HG03039 (cell line): ENCODE results near the gene ZBP1.

ENCODE experiments used
- ATAC-seq: cut with Tn5 transposase; IDR thresholded peaks from one replicate; pipeline ENCODE4 v1.9.1; 2021; ENCODE audit warnings: mild to moderate bottlenecking, moderate library complexity; ENCODE audit not compliant: unreplicated experiment

The ZBP1 gene, protein sequence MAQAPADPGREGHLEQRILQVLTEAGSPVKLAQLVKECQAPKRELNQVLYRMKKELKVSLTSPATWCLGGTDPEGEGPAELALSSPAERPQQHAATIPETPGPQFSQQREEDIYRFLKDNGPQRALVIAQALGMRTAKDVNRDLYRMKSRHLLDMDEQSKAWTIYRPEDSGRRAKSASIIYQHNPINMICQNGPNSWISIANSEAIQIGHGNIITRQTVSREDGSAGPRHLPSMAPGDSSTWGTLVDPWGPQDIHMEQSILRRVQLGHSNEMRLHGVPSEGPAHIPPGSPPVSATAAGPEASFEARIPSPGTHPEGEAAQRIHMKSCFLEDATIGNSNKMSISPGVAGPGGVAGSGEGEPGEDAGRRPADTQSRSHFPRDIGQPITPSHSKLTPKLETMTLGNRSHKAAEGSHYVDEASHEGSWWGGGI

DNA sequence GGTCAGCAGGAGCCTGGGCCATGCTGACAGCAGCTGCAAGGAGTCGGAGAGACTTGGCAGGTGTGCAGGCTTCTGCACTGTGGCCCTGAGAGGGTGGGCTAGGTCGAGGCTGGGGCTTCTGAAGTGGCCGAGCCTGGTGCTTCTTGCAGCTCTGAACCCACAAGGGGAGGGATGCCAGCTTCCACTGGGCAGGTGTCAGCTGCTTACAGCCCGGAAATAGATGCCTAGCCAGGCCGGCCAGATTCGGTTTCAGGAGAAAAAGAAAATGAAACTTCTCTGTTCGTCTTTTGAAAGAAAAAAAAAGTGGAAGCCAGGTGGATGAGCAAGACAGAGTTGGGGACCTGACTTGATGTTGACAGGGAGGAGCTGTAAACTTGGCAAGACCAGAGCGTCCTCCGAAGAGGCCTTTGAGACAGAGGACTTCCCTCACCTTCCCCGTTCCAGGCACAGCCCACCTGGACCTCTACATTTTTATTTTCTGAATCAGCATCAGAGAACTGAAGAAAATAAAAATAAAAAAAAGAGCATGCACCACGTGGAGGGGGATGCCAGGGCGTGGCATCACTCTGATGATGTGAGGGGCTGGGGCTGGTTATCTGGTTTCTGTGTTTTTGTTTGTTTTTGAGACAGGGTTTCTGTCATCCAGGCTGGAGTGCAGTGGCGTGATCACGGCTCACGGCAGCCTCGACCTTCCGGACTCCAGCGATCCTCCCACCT lies at the start of gene ZBP1:
Gene ZBP1 (minus strand): TSS at position 153 of the 717 bp plus-strand sequence. CDS start 131 bp downstream, at position 22.
- ATAC-seq: peak; percentile 33

DNA sequence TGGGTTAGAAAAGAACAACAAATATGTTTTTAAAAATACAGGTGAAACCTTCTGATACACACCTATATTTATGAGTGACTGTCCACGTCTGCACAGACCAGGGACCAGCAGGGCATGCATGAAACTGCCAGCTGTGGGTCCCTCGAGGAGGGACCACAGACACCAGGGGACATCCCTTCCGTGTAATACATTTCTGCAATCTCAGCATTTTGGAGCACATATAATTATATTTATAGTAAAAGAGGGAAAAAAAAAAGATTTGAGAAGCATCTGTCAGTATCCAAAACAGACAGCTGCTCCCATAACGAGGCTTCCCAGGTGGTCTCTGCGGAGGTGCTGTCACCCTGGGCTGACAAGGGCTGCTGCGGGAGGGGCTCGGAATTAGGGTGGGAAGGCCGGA lies 49.4 kb upstream of the ZBP1 start:
- ATAC-seq: no peak

DNA sequence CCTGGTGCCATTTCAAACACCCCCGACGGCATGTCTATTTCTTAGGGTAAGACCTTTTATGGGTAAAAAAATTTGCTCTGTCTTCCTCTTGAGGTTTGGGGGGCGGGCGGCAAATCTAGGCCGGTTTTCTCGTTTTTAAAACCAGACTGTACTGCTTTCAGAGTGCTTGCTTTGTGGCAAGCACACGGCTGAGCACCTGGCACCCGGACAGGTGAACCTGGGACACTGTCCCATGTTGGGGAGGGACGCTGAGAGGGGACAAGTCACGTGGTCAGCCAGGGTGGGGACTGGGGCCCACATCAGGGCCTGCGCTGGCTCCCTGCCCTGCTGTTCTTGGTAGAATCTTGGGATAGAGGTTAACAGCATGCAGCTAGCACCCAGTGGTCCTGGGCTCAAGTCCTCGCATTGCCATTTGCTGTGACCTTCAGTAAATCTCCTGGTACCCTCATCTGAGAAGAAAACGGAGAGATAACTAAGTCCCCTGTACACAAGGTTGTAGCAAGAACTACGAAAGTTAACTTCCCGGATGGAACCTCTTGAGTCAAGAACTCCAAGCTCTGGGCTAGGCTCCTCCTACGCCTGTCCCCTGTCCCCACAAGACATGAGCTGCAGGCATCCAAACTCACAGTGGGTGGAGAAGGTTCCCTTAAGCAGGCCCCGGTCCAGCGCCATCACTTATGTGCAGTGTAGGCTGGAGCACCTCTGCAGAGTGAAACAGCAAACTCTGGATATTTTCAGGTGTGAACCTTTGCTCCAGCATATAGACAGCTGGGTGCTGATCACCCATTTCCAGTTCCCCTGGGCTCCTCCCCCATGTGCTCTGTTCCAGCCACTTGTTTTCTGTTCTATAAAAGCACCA lies 47.9 kb upstream of the ZBP1 start:
- no peak for ATAC-seq

DNA sequence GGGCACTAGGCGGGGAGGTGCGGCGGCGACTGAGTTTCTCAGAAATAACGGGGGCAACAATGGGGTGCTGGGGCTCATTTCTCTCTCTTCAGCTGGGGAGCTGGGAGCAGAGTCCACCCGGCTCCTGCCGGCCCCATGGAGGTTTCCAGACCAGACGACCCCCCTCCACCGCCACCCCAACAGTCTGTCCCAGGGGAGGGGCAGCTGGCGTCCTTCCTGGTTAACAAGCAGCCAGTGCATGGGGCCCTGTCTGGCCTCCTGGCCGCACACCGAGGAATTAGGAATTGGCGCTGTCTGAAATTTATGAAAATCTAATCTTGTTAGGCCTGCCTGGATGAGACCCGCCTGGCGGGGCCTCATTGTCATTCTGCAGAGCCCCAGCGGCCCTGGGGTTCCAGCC lies 47.2 kb upstream of the ZBP1 start:
- no peak for ATAC-seq

DNA sequence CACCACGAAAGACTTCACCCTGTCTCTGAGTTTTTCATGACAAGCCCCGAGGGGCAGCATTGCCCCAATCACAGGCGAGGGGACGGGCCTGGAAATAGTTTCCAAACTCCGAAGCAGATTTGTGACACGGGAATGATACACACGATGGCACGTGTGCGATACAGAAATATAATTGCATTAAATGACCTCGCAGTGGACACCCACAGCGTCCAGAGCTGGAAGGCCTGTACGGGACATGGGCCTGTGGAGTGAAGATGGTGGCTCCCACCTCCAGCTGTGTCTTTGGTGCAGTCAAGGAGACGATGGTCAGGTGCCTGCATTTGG lies 46.6 kb upstream of the ZBP1 start:
- no peak for ATAC-seq

DNA sequence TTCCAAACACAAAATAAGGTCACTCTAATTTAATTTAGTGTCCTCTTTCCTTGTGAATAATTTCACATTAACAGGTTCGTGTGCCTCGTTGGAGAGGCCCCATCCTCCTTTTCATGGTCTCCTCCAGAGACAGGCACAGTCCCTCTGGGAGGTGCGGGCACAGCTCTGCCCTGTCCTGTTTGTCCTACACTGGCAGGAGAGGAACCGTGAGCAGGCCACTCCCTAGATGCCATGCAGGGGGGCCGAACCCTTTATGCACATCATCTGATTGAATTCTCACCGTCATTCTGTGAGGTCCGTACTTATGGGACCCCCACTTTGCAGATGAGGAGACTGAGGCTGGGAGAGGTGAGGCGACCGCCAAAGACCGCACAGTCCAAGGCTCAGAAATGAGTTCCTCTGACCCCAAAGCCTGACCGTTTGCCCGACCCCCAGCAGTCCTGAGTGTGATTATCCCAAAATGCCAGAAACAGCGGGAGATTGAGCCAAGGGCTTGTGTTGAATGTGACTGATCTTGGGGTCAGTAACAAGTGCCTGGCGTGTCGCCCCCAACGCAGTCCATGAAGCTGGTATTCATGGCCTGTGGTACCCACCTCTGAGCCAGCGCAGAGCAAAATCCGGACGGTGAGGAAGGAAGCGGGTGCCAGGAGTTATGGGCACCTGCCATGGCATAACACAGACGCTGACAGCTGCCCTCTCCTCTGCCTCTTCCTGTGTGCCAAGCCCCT lies 46.0 kb upstream of the ZBP1 start:
- no peak for ATAC-seq

DNA sequence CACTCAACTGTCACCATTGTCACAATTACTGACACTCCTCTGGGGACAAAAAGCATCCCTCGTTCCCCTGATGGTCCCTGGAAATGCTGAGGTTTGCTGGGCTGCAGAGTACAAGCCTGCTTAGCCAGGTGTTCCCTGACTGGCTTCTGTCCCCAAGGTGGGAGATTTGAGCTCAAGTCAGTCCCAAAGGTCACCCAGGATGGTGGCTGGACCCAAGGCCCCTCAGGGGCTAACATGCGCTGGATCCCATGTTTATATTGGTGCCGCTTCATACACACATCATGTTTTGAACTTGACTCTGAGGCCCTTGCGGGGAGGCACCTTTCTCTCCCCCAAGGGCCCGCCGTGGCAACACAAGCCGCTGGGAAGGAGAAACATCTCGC lies 45.4 kb upstream of the ZBP1 start:
- no peak for ATAC-seq

DNA sequence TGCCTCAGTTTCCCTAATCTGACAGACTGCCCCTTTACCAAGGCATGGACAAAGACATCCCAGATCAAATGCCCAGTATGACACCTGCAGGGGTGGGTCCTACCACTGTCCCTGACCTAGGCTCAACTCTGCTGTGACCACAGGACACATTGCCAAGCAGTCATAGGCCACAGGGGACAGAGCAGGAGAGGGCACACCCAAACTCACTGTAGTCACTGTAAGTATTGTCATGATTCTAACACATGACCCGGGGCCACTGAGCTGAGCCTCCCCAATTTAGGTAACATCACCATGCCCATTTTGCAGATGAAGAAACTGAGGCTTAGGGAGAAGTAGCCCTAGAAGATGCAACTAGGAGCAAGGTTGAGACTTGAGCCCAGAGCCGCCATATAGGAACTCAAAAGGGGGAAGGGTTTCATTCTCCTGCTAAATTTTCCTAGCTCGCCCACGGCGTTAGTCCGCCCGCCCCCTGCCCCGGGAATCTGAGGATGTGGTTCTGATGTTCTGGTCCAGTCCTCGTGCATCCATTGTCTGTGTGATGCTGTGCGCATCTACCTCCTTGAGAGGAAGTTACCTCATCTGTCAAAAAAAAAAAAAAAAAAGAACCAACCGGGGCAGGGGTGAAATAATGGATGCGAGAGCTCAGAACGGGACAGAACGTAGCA lies 44.8 kb upstream of the ZBP1 start:
- no peak for ATAC-seq

DNA sequence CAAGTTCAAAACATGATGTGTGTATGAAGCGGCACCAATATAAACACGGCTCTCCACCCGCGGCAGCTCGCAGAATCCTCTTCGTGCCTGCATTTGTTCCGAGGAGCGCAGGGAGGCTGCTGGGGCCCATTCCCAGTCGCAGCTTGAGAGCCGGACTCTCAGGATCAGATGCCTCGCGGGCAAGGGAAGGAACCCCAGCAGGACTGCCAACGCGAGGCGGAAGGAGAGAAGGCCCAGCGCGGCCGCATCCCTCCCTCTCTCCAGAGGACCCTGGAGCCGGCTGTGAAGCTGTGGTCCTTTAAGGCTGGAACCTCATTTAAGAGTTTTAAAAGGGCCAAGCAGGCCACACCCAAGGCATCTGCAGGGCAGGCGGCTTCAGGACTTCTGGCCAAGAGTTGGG lies 44.2 kb upstream of the ZBP1 start:
- ATAC-seq: no peak

DNA sequence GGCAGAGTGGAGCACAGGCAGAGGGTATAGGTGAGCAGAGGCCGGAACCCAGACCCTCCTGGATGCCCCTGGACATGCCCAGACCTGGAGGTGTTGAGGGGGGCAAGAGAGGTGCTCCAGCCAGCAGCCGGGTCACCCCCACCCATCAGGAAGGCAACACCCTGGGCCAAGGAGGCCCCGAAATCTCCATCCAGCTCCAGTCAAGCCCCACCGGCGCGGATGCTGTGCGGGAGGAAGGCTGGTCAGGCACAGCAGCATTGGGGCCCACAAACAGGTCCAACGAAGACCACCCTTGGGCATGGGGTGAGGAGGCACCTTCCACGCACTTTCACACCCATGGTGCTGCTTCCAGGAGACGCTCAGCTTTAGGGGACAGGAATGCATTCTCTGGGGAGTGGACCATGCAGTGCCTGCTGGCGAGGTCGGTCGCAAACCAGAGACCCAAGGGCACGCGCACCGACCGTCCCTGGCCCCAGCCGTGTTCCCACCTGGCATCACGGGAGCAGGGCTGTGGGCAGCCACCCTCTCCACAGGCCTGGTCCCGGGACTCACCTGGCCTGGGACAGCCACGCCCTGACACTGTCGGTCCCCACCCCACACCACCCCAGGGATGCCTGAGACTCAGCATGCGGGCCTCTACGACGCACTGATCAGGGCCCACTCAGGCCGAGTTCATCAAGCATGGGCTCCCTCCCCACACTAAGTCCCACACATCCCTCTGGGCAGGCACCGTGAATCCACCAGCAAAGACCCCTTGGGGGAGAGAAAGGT lies 43.6 kb upstream of the ZBP1 start:
- no peak for ATAC-seq

DNA sequence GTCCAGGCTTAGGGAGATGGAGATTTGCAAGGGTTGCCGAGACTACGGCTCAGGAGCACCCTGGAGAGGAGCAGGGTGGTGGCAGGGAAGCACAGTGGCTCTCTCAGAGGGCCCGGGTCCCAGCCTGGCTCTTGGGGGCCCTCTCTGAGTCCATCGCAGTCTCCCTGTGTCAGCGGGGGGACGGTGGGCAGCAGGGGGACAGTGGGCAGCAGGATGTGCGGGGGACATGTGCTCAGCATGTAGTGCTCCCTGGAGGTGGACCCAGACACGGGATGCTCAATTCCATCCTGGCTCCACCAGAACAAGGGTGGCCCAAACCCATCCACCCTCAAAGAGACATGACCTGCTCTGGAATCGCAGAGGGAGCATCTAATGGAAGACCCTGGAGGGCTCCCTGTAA lies 43.0 kb upstream of the ZBP1 start:
- no peak for ATAC-seq

DNA sequence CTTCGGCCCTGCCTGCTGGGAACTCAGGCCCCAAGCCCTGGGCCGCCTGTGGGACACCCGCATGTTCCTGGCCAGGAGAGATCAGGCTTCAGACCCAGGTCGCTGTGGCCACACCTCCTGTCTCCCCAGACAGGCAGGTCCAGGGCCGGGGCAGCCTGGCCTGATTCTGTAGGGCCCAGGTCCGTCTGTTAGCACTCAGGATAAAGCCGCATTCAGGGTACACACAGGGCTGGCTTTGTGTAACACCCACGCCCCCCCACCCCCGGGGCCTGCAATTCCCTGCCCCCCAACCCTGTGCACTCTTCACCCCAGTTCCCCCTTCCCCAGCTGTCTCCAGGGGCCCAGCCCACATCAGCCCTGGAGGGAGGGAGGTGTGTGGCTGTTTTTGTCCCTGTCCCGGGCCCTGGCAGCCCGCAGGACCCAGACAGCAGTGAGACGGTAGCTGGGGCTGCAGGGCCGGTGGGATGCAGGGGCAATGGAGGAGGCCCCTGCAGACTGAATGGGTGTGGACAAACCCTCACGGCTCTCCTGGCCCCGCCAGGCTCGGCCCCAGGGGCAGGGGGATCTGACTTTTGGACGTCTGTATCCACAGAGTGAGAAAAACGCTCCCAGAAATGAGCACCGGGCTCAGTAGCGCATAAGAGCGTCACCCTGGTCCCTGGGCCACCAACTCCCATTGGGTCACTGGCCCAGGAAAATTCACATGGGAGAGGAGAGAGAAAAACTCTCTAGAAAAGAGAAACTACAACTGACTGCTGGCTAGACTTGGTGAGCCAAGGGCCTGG lies 42.4 kb upstream of the ZBP1 start:
- ATAC-seq: no peak

DNA sequence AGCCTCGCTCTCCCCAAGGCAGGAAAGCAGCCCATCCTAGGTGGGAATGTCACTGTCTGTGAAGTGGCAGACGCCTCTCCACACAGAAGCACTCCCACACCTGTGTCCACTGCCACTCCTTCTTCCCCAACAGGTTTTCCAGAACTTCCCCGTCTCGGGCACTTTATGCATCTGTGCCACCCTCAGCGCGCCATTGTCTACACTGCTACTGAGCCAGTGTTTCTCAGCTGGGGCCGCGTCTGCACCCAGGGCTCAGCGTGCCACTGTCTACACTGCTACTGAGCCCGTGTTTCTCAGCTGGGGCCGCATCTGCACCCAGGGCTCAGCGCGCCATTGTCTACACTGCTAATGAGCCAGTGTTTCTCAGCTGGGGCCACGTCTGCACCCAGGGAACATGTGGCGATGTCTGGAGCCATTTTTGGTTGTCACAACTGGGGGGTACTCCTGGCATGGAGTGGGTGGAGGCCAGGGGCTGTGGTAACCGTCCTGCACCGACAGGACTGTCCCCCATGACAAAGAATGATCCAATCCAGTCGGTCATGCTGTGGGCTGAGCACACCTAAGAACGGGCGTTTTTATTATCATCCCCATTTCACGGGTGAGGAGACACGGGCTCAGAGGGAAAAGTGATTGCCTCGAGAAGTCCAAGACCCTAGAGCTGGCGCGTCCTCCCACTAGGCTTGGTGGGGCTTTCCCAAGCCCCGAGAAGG lies 41.7 kb upstream of the ZBP1 start:
- no peak for ATAC-seq

DNA sequence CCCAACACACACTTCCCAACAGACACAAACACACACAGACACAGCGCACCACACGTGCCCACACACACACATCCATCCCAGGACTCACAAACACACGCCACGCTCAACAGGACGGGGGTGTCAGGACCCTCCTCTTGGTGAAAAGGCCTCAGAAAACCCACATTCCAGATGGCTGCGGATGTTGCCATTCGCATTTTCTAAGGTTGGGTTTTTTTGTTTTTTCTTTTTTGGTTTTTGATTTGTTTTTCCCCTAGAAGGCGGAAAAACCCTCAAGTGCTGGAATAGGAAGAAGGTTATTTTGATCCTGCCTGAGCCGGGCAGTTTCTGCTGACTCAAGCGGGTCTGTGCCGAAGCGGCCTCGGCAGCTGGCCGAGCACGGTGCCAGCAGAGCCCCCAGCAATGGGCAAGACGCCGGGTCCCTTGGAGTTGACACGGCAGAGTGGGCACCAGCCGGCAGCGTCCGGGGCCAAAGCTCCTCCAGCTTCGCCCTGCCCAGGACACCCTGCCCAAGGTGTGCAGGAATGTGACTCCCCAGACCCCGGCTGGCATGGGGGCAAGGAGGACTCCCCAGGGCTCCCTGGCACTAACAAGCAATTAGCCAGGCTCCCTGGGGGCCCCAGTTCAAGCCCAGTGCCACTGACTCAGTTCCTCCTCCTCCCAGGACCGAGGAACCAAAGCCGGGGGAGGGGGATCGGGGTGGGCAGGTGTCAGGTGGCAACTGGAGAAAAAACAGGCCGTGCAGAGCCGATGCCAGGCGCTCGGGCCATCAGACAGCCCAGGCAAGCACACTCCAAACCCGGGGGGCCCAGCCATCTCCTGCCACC lies 40.9 kb upstream of the ZBP1 start:
- ATAC-seq: no peak

DNA sequence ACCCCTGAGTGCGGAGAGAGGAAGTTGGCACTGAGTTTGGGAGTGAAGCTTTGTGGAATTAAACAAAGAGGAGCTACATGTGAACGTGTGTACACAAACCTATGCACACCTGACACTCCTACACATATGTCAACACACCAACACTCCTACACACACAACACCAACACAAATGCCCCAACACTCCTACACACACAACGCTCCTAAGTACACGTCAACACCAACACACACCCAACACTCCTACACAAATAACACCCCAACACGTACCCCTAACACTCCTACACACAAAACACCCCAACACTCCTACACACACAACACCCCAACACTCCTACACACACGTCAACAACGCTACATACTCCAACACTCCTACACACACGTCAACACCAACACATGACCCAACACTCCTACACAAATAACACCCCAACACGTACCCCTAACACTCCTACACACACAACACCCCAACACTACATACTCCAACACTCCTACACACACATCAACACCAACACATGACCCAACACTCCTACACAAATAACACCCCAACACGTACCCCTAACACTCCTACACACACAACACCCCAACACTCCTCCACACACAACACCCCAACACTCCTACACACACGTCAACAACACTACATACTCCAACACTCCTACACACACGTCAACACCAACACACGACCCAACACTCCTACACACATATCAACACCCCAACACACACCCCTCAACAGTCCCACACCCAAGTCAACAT lies 40.1 kb upstream of the ZBP1 start:
- ATAC-seq: no peak

DNA sequence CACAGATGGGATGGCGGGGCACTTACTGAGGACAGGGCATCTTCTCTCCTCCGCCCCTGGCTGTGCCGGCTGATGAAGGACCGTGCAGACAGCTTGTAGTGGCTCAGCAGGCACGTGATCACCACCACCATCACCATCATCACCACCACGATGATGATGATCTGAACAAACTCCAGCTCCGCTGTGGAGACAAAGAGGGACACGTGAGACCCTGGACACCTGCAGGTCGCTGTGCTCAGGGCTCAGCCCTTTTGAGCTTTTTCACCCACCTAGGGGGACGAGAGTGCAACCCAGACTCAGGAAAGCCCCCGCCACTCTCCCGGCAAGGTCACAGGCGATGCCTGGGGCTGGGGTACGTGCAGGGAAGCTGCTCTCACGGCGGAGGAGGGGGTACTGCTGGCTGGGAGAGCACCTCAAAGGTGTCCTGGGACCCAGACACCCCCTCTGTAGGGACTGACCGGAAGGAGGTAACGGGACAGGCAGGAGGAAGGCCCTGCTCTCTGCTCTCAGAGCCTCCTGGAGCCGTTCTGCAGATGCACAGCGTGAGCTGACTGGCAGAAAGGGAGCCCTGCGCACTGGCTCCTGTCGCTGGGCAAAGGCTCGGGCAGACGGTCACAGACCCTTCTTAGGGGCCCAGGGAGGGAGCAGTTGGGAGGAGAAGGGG lies 39.4 kb upstream of the ZBP1 start:
- no peak for ATAC-seq
